GM23248 (cell line): ENCODE measurements around the gene FABP6. TPM values are rescaled to one million over a fixed set of nuclear protein-coding genes. Genes with fewer than 3 reads are reported as not detected.

ENCODE experiments used
- DNase-seq: peaks from one replicate; pipeline ENCODE4 v3.0.0-alpha.2; 2015
- H2AFZ ChIP-seq: fragments of 200-600 bp; sonication (generic); 2 replicates; pipeline ENCODE4 v1.6.1; 2016; ENCODE audit warnings: antibody characterized with exemption
- H3F3A ChIP-seq: fragments of 200-600 bp; sonication (generic); 2 replicates; pipeline ENCODE4 v1.6.1; 2016; ENCODE audit warnings: mild to moderate bottlenecking, antibody characterized with exemption, mixed run types; ENCODE audit not compliant: insufficient read depth
- H3K27ac ChIP-seq: fragments of 200-600 bp; sonication (generic); 2 replicates; pipeline ENCODE4 v1.5.1; 2016; ENCODE audit warnings: mild to moderate bottlenecking
- H3K27me3 ChIP-seq: fragments of 200-600 bp; sonication (generic); replicated peaks from 2 replicates; pipeline ENCODE4 v1.6.1; 2016; ENCODE audit warnings: mild to moderate bottlenecking; ENCODE audit not compliant: insufficient read depth
- H3K36me3 ChIP-seq: fragments of 200-600 bp; sonication (generic); 2 replicates; pipeline ENCODE4 v1.6.1; 2016; ENCODE audit warnings: low read depth, mild to moderate bottlenecking
- H3K4me1 ChIP-seq: fragments of 200-600 bp; sonication (generic); 2 replicates; pipeline ENCODE4 v1.6.1; 2016; ENCODE audit warnings: mild to moderate bottlenecking; ENCODE audit not compliant: insufficient read depth
- H3K4me2 ChIP-seq: fragments of 200-600 bp; sonication (generic); one replicate; pipeline ENCODE4 v1.6.1; 2016; ENCODE audit warnings: mild to moderate bottlenecking; ENCODE audit not compliant: unreplicated experiment
- H3K4me3 ChIP-seq: fragments of 200-600 bp; sonication (generic); 2 replicates; pipeline ENCODE4 v1.5.1; 2016; ENCODE audit warnings: mild to moderate bottlenecking
- H3K79me2 ChIP-seq: fragments of 200-600 bp; sonication (generic); 2 replicates; pipeline ENCODE4 v1.6.1; 2016; ENCODE audit warnings: mild to moderate bottlenecking; ENCODE audit not compliant: insufficient read depth
- H3K9ac ChIP-seq: fragments of 200-600 bp; sonication (generic); 2 replicates; pipeline ENCODE4 v1.6.1; 2016; ENCODE audit warnings: mild to moderate bottlenecking
- H3K9me2 ChIP-seq: fragments of 200-600 bp; sonication (generic); 2 replicates; pipeline ENCODE4 v1.6.1; 2016; ENCODE audit warnings: mixed run types, mild to moderate bottlenecking, moderate library complexity; ENCODE audit not compliant: insufficient read depth
- H3K9me3 ChIP-seq: fragments of 200-600 bp; sonication (generic); one replicate; pipeline ENCODE4 v1.6.1; 2017; ENCODE audit warnings: low read depth
- H4K20me1 ChIP-seq: fragments of 200-600 bp; sonication (generic); 2 replicates; pipeline ENCODE4 v1.6.0; 2016; ENCODE audit not compliant: insufficient read depth
- EZH2 ChIP-seq: fragments of 200-600 bp; sonication (generic); IDR thresholded peaks from 2 replicates; pipeline ENCODE4 v1.6.1; 2018; ENCODE audit warnings: antibody characterized with exemption, mild to moderate bottlenecking; ENCODE audit not compliant: insufficient read depth, poor library complexity, severe bottlenecking
- EZH2phosphoT487 ChIP-seq: fragments of 200-600 bp; sonication (generic); IDR thresholded peaks from 2 replicates; pipeline ENCODE4 v1.6.1; 2018; ENCODE audit warnings: antibody characterized with exemption, moderate library complexity, mild to moderate bottlenecking, low read depth; ENCODE audit not compliant: insufficient read depth
- WGBS, 2 experiments: methylation state at CpG; one replicate each; pipeline ENCODE4 v1.1.6; 2015 to 2017; ENCODE audit warnings: low lambda C conversion rate in 2 of 2, low coverage in 1 of 2; ENCODE audit errors: missing lambda C conversion rate in 2 of 2; 5-methylcytosine and 5-hydroxymethylcytosine counted together
- in situ Hi-C: fragments of 300-500 bp; cut with MboI; formaldehyde crosslinking; loops from 2 replicates; pipeline ENCODE4 v1.15.0; 2020
- polyA plus RNA-seq: library from polyadenylated mRNA; unstranded; fragments of >200 nt; fragmentation: Nextera tagmentation; extraction: Ambion mirVana; gene quantifications from 2 replicates; pipeline ENCODE4 v1.2.1, GENCODE V29; 2016
- total RNA-seq: library from RNA; depleted of rRNA; stranded (reverse); fragments of >200 nt; shearing (Covaris generic); gene quantifications from 2 replicates; pipeline ENCODE4 v1.2.3, GENCODE V29; 2014

FABP6 gene
- total and polyA plus RNA-seq, 2 experiments from 2014 or later = not detected

DNA sequence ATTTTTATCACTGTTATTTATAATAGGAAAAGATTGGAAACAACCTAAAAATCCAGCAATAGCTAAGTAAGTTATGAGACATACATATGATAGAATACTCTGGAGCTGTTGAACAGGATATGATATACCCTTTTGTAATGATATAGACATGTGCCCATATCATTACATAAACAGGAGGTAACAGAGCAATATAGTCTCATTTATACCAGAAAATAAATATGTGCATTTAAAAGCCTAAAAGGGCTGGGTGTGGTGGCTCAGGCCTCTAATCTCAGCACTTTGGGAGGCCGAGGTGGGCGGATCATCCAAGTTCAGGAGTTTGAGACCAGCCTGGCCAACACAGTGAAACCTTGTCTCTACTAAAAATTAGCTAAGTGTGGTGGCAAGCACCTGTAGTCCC is 2.3 kb upstream of the FABP6 start:
- no peak overlapping the region for H3K4me2 ChIP-seq
- H3K9me3 ChIP-seq = no peaks in the 10 kb centered on the region
- H2AFZ ChIP-seq = no peak overlapping the region
- TF ChIP-seq EZH2 (no peak), EZH2phosphoT487 (no peak)
- 59 to 70% methylated on average over 2 of the region's 2 CpGs for WGBS, 2 experiments
- H3K9ac ChIP-seq = no peak overlapping the region
- no peak overlapping the region for H3K4me3 ChIP-seq
- no peaks in the 10 kb centered on the region for H4K20me1 ChIP-seq
- no peaks in the 10 kb centered on the region for H3K4me1 ChIP-seq
- no peaks in the 10 kb centered on the region for H3K36me3 ChIP-seq
- DNase-seq = no peak
- H3K79me2 ChIP-seq = no peaks in the 10 kb centered on the region
- H3F3A ChIP-seq = no peaks in the 10 kb centered on the region
- H3K9me2 ChIP-seq = no peaks in the 10 kb centered on the region
- H3K27me3 ChIP-seq = no peaks in the 10 kb centered on the region
- in situ Hi-C loops = no loop called here
- no peak overlapping the region for H3K27ac ChIP-seq

DNA sequence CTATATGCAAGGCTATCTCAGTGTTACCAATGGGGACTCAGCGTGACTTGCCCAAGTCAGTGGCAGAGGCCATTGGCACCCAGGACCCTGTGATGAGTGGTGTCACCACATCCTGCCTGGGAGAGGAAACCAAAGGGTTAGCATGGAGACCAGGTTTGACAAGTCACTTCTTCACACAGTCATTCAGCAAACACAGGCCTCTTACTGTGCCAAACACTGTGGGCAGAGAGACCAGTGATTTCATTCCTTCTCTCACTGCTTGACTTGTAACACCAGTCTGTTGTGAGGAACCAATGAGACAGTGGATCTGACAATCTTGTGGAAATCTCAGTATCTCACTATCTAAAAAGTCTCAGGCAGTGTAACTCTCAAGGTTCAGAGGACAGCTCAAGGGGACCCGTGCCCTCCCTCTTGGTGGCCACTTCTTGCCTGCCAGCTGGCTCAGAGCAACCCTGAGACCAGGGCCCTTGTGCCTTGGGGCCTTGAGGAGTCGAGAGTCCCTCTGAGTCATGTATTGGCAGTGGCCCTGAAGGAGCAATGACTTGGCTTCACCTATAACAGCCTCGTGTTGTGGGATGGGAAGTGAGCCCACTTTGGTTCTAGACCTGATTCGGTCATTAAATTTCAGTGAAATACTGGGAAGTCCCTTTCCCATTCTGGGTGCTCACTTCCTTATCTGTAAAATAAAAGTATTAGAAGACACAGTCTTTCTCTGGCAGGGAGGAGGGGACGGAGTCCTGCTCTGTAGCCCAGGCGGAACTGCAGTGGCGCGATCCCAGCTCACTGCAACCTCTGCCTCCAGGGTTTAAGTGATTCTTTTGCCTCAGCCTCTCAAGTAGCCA is 1.6 kb downstream of the FABP6 start:
- Histone ChIP-seq H2AFZ (no peak overlapping the region), H4K20me1 (no peaks in the 10 kb centered on the region), H3K36me3 (no peaks in the 10 kb centered on the region), H3K4me2 (no peak overlapping the region), H3K4me1 (no peaks in the 10 kb centered on the region), H3K9me2 (no peaks in the 10 kb centered on the region), H3K79me2 (no peaks in the 10 kb centered on the region), H3F3A (no peaks in the 10 kb centered on the region), H3K9ac (no peak overlapping the region), H3K27me3 (no peaks in the 10 kb centered on the region), H3K9me3 (no peaks in the 10 kb centered on the region), H3K4me3 (no peak overlapping the region), H3K27ac (no peak overlapping the region)
- WGBS, 2 experiments = 72 to 75% methylated on average over 9 of the region's 9 CpGs
- peak; percentile 57 for DNase-seq
- in situ Hi-C loops = no loop called here
- TF ChIP-seq EZH2 (no peak), EZH2phosphoT487 (no peak)

DNA sequence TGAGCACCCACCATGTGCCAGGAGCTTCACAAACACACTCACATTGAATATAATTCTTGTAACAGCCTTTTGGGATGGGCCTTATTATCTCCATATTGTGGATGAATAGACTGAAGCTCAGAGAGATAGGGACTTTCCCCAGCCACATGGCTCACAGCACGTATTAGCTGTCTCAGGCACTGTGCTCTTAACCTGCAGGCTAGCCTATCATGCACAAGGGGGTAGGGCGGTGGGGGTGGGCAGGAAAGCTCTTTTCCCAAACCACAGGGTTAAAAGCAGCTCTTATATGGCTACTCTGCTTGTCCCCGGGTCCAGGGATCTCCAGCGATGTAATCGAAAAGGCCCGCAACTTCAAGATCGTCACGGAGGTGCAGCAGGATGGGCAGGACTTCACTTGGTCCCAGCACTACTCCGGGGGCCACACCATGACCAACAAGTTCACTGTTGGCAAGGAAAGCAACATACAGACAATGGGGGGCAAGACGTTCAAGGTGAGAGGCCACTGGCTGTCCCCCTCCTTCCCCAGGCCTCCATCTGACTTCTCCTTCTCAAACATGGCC is 2.6 kb downstream of the FABP6 start:
- no peaks in the 10 kb centered on the region for H3K4me1 ChIP-seq
- H3K9ac ChIP-seq = no peak overlapping the region
- in situ Hi-C loops = no loop called here
- H3K79me2 ChIP-seq = no peaks in the 10 kb centered on the region
- no peaks in the 10 kb centered on the region for H3K9me2 ChIP-seq
- no peaks in the 10 kb centered on the region for H3K27me3 ChIP-seq
- no peaks in the 10 kb centered on the region for H3F3A ChIP-seq
- H2AFZ ChIP-seq = no peak overlapping the region
- no peaks in the 10 kb centered on the region for H3K9me3 ChIP-seq
- H3K36me3 ChIP-seq = no peaks in the 10 kb centered on the region
- 74 to 79% methylated on average over 10 of the region's 10 CpGs for WGBS, 2 experiments
- H4K20me1 ChIP-seq = no peaks in the 10 kb centered on the region
- H3K4me3 ChIP-seq = no peak overlapping the region
- TF ChIP-seq EZH2 (no peak), EZH2phosphoT487 (no peak)
- no peak overlapping the region for H3K4me2 ChIP-seq
- H3K27ac ChIP-seq = no peak overlapping the region
- no peak for DNase-seq

DNA sequence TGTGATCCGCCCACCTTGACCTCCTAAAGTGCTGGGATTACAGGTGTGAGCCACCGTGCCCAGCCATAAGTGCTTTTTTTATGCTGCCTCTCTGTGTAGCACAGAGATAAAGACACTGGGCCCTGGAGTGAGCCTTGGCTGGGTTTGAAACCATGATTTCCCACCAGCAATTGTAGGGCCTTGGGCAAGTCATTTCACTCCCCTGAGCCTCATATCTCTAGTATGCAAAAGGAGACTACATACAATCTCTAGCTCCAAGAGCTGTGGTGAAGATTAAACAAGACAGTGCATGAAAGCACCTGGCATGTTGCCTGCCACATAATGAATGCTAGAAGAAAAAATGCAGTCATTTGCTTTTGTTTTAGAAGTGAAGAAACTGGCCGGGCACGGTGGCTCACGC is 3.9 kb downstream of the FABP6 start:
- H4K20me1 ChIP-seq = no peaks in the 10 kb centered on the region
- H3K27ac ChIP-seq = no peak overlapping the region
- H3K4me3 ChIP-seq = no peak overlapping the region
- H3K4me1 ChIP-seq = no peaks in the 10 kb centered on the region
- no peak overlapping the region for H3K9ac ChIP-seq
- TF ChIP-seq EZH2 (no peak), EZH2phosphoT487 (no peak)
- H3K79me2 ChIP-seq = no peaks in the 10 kb centered on the region
- H3K27me3 ChIP-seq = no peaks in the 10 kb centered on the region
- no peaks in the 10 kb centered on the region for H3F3A ChIP-seq
- H3K9me3 ChIP-seq = no peaks in the 10 kb centered on the region
- peak; percentile 26 for DNase-seq
- no peaks in the 10 kb centered on the region for H3K36me3 ChIP-seq
- in situ Hi-C loops = no loop called here
- no peak overlapping the region for H2AFZ ChIP-seq
- H3K9me2 ChIP-seq = no peaks in the 10 kb centered on the region
- H3K4me2 ChIP-seq = no peak overlapping the region
- WGBS, 2 experiments = 43 to 47% methylated on average over 5 of the region's 5 CpGs
